NT2/D1 (cell line): ENCODE results near the gene TSPAN8.

Experiments
- SUZ12 ChIP-seq: IDR thresholded peaks from 2 replicates; pipeline ENCODE4 v1.6.1; 2011; ENCODE audit not compliant: insufficient read length, insufficient read depth; ENCODE audit errors: extremely low read depth
- YY1 ChIP-seq: IDR thresholded peaks from 2 replicates; pipeline ENCODE4 v1.6.1; 2011; ENCODE audit not compliant: insufficient read length, insufficient read depth

GRCh38 chr12:71187379-71187778, 29.6 kb upstream of the TSPAN8 start:
- TF ChIP-seq YY1 (no peak), SUZ12 (no peak)
